Activated naive CD8-positive, alpha-beta T cell treated with anti-CD3 and anti-CD28 coated beads, Interleukin-2, amount 50 U/mL, for 16 hours (primary cell): ENCODE data around the gene LRRC71.

Experiments used
- DNase-seq: peaks from one replicate; pipeline ENCODE4 v3.0.0-alpha.2; 2020; ENCODE audit warnings: low read depth, low spot score

Gene LRRC71

DNA sequence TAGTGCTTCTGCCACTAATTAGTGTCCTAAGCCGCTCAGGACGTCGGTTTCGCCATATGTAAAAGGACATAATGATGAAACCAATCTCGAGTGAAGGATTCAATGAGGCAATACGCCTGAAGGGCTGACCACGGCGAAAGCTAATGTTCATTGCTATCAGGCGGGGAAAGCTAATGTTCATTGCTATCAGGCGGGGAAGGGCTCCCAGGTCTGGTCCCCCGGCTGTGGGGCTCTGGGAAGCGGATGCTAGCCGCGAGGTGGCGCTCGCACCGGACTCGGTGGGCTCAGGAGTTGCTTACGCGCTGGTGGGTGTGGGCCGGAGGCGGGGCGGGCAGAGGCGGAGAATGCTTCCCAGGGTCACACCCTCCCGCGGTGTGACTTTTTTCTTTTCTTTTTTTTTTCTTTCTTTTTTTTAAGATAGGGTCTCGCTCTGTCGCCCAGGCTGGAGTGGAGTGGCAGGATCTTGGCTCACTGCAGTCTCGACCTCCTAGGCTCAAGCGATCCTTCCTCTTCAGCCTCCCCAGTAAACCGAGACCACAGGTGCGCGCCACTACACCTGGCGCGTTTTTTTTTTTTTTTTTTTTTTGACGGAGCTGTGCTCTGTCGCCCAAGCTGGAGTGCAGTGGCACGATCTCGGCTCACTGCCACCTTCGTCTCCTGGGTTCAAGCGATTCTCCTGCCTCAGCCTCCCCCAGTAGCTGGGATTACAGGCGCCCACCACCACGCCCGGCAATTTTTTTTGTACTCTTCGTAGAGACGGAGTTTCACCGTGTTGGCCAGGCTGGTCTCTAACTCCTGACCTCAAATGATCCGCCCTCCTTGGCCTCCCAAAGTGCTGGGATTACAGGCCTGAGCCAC is 28.0 kb upstream of the LRRC71 start:
- peak; percentile 78 for DNase-seq

DNA sequence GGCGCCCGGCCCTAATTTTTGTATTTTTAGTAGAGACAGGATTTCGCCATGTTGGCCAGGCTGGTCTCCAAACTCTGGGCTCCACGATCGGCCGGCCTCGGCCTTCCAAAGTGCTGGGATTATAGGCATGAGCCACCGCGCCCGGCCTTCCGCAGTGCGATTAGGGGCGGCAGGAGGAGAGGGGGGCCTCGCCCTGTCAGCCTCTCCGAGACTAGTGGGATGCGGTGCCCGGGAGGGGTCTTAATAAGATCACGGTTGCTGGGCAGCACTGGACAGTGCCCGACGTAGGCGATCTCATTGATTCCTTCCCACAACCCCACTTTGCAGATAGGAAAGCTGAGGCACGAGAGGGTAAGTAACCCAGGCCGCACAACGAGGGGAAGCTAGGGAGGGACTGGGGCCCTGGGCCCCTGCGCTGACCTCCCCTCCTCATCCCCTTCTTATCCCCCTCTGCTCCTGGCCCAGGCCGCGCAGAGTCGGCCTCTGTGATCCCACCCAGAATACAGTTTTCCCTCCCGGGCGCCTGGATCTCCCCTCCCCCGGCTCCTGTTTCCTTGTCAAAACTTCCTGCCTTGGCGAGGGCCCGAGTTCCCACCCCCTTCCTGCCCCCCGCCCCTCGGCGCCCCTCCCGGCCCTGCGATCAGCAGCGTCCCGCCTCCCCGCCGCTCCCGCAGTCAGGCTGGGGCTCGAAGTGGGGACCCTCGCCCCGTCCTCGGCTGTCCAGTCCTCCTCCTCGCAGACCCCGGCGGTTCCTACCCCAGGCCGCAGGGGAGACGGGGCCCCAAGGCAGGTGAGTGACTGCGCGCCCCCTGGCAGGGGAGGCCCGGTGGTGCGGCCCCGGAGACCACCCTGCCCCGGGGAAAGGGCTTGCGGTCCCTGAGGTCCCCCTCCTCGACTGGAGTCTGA is 27.1 kb upstream of the LRRC71 start, which contains the start of gene PEAR1:
TSS of gene PEAR1 (plus strand) at position 671 of the 906 bp plus-strand sequence. CDS start 10,209 bp downstream, outside the sequence.
- DNase-seq, result no peak

DNA sequence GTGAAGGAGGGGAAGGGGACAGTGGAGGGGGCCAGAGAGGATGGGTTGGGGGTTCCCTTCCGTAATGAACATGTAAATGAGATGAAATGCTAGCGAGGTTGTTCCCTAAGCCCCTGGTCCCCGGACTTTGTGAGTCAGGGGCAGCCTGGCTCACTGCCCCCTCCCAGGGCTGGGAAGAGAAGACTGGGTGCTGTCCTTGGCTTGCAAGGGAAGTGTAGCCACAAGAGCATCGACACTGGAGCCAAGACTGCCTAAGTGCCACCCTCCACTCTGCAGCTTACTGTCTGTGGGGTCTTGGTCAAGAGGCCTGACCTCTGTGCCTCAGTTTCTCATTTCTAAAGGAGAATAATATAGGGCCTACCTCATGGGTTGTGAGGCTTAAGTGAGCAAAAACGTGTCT is 26.4 kb upstream of the LRRC71 start:
- DNase-seq, result no peak

DNA sequence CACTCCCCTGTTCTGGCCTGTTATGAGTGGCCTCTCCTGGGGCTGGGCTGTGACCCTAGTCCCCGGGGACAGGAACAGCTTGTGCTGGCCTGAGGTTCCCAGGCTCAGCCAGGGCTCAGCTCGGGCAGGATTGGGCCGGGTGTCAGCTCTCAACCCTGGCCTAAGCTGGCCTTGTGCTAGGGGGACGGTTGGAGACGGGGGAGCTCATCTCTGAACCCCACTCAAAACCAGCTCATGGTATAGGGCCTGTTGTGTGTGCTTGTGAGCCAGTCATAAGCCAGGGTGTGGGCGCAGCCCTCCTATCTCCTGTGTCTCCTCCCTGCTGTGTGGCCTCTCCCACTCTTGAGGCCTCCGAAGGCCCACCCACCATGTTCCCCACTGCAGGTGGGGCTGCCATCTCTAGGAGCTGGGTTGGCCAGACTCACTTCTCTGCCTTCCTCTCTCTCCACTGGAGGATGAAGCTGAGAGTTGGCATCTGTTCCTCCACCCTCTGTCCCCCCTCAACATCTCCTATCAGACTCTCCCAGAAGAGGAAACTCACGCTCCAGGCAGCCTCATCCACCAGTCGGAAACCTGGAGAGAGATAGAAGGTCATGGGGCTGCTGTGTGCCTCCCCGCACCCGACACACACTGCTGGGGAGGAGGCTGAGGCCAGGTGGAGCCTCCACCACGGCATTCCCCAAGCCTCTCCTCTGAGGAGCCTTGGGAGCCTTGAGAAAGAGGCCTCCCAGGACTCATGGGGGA is 25.5 kb upstream of the LRRC71 start:
- no peak for DNase-seq

DNA sequence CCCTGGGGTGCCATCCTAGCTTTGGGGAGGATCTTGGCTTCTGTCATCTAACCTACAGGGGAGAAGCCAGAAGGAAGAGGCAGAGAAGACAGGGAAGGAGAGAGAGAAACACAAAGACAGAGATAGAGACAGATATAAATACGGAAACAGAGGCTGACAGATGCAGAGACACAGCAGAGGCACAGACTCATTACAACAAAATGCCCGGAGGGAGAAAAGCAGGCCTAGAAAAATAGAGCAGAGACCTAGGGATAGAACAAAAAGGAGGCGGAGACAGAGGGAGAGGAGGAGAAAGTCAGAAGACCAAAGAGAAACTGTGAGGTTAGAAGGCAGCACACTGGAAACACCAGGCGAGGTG is 25.0 kb upstream of the LRRC71 start:
- no peak for DNase-seq

DNA sequence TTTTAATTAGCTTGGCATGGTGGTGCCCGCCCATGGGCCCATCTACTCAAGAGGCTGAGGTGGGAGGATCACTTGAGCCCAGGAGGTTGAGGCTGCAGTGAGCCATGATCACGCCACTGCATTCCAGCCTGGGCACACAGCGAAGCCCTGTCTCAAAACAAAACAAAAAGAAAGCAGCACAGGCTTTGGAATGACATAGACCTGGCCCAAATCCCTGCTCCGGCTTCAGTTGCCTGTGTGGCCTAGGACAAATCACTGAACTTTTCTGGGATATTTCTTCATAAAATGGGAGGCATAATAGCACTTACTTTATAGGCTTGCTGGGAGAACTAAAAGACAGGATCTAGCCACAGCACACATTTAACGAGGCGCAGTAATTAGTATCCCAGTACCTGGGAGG is 24.5 kb upstream of the LRRC71 start:
- no peak for DNase-seq

DNA sequence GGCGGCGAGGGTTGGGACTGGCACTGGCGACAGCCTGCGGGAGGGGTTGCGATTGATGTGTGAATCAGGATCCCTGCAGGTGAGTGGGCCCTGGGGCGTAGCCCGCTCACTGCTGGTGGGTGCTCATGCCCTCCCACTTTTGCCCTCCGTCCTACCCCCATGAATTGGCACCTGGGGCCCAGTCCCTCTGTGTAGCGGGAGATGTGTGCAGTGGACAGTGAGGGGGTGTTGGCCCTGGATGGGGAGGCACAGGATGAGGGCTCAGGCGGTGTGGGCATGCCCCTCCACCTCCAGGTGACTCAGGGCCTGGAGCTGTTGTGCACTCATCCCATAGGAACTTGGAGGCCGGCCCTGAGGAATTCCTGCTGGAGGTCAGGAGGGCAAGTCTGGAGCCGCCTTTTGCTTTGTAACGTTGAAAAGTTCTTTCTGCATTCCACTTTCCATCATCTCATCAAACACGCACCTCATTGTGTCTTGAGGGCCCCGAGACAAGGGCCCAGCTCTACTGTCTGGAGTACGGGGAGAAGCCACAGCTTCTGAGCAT is 23.9 kb upstream of the LRRC71 start:
- DNase-seq, result no peak

DNA sequence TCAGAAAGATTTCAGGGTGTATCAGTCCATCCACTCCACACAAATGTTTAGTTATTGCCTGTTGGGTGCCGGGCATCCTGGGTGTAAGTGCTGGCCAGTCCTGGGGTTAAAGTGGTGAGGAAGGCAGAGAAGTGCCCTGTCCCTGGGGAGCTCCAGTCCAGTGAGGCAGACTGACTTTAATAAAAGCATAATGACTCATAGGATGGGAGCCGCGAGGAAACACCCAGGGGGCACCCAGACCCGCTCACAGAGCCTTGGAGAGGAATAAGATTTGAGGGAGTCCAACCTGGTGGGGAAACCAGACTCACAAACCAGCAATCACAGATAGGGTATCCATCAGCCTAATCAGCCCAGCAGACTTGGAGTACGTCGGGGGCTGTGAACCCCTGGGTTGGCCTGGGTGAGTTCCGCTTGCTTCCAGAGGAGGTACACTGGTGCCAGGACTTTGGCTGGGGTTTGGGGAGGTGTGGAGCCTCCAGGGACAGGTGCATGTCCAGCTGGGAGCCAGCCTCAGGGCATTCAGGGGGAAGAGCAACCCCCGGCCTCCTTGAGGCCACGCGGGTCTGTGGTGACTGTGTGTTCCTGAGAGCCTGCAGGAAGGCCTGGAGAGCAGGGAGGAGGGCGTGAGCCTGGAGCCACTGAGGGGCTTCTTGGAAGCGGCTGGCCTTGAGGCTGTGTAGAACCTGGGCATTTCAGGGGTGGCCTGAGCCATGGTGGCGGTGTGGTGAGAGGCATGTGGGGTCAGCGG is 23.2 kb upstream of the LRRC71 start:
- DNase-seq, result no peak

DNA sequence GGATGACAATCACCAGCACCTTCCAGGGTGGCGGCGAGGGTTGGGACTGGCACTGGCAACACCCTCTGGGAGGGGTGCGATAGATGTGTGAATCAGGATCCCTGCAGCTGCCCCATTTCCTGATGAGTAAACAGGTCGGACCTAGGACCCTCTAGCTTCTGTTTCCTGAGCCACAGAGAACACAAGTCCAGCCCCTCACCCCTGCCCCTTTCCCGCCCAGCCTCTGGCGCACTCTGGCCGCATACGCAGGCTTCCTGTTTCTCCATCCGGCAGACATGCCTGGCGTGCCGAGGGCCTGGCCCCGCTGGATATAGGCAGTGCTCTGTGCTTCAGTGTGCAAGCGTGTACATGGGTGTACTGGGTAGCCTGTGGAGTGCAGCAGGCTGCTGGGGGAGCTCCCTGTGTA is 22.3 kb upstream of the LRRC71 start:
- no peak for DNase-seq

DNA sequence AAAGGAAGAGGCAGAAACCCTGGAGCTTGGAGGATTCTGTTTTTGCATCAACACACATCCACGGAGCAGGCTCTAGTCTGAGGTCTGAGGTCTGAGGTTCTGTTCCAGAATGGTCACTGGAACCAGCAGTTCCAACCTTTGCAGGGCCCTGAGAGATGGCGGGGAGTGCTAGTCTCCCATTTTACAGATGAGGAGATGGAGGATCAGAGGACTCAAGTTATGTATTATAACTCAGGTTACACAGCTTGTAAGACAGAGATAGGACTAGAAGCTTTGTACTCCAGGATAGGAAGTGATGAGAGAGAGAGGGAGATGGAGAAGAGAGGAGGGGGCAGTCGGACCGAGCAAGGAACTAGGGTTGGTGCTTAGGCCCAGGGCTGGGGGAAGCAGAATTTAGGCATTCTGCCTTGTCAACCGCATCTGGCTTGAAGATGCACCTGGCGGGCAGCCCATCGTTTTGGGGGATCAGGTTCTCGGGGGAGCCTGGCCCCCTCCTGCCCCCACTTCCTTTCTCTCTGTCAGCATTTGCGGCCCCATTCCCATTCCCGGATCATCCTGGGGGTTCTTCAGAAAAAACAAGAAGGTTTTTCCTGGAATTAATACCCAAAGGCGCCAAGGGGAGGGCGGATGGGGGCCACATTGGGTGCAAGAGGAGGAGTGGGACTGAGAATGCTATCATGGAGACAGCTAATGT is 21.3 kb upstream of the LRRC71 start:
- DNase-seq, result no peak

DNA sequence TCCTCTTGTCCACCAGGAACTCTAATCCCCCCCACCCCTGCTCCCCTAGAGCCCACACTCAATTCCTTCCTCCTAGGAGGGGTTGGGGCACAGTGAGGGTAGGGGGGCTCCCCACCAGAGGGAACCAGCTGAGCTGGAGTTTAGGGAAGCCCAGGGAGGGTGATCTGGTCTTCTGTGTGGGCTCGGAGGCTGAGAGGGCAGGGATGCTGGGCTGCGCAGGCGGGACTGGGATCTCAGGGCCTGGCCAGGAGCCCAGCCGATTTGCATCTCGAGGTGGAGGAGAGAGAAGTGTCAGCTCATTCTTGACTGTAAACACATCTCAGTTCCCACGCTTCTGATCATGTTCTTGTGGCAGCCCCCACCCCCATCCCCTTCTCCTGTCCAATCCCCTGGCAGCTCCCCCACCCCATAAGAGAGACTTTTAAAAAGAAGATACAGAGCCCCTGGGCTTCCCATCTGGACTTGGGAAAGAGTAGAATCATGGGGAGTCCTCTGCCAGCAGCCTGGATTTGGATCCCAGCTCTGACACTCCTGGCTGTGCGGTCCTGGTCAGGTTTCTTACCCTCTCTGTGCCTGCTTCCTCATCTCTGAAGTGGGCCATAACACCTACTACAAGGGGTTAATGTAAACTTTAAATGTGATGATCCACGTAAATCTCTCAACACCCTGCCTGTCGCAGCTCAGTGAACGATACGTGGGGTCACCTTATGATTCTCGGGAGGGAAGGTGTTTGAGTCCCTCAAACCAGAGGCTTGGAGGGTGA is 20.3 kb upstream of the LRRC71 start:
- no peak for DNase-seq

DNA sequence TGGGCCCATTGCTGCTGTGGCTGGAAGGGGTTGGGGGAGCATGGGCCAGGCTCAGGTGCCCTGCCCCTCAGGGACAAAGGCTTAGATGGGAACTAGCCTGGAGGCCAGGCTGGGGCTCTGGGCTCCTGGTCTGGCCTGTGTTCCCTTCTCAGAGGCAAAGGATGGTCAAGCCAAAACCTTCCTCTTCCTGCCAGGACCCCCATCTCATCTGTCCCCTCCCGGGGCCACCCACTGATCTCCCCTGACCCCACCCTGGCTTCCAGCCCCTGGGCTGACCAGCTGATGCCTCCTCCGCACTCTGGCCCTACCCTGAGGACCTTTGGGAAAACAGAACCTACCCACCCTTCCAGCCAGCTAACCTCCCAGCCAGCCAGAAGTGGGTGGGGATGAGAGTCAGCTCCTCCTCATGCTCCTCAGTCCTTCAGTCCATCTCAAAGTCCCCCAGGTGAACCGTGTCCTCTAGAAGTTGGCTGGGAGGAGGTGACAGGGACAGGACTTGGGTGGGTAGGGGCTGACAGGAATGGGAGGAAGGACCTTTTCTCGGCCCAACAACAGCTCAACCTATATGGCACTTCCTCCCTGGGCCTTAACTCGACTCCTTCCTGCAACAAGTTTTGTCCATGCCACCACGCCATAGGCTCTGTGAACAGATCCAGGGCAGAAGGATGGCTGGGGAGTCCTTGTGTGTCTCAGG is 19.4 kb upstream of the LRRC71 start:
- DNase-seq, result no peak

DNA sequence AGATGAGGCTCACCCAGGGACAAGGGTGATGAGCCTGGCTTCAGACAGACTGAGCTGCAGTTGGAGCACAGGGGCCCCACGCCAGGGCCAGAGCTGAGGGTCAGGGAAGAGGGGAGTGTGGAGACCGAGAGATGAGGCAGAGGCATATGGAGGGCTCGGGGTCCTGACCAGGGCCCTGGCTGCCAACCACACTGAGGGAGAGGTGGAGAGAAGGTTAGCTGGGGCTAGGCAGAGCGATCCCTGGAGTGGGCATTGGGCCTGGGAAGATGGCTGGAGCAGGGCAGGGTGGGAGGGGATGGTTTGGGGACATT is 18.9 kb upstream of the LRRC71 start:
- no peak for DNase-seq

DNA sequence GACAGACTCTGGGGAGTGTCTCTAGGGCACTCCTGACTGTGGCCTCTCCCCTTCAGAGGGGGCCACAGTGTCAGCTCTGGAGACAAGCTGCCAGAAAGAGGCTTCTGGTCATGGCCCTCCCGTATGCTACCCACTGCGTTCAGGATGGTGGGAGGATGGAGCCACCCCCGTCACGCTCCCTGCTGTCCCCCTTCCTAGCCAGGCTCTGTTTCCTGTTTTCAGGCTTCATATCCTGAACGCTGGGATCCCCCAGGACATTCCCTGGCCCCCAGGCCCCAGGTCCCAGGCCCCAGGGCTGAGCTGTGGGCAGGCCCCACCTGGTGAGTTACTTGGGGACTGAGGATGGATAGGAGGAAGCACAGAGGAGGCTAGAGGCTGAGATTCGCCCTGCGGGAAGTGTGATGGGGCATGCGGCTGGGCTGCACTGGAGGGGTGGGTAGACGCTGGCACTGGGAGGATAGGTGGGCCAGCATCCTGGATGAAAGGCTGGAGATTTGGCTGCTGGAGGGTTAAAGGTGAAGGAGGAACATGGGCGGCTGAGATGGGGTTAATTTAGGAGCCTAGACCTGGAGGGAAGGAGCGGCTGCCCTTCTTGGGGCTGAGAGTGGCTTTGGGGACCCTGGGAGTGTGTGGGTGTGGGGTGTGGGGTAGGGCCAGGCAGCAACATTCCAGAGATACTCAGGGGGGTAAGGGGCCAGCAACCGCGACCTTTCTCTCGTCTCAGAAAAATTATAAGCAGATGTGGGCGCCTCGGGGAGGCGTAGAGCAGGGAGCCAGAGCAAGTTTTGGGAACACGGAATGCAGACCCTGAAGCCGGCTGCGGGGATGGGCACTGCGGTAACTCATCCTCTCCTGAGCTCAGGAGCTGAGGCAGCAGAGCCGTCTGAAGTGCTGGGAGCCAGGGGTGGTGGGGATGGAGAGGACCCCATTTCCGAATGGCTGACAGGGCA is 18.2 kb upstream of the LRRC71 start:
- DNase-seq, result no peak

DNA sequence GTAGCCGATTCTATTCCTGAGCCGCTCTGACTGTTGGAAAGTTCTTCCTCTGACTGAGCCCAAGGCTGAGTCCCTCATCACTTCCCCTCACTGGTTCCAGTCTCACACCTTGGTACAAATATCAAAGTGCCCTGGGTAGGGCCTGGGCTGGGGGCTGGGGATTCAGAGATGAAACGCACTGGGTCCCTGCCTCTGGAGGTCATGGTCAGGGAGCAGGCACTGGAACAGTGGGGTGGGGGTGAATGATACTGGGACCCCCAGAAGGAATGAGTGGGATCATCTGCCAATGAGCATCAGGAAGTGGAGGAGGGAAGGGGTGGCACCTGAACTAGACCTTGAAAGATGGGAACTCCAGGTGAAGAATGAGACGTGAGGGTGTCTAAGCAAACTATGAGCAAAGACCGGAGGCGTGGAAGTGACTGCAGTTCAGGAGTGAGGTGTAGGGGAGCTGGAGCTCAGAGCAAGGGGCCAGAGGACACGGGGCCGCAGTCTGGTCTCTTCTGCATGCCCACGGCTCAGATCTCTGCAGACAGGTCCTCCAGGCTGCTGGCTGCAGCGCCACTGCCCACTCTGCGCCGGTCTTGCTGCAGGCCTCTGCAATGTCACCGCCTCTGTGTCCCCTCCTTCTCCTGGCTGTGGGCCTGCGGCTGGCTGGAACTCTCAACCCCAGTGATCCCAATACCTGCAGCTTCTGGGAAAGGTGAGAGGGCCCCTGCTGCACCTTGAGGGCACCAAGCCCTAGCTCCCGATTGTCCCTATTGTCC is 16.9 kb upstream of the LRRC71 start:
- DNase-seq, result no peak

DNA sequence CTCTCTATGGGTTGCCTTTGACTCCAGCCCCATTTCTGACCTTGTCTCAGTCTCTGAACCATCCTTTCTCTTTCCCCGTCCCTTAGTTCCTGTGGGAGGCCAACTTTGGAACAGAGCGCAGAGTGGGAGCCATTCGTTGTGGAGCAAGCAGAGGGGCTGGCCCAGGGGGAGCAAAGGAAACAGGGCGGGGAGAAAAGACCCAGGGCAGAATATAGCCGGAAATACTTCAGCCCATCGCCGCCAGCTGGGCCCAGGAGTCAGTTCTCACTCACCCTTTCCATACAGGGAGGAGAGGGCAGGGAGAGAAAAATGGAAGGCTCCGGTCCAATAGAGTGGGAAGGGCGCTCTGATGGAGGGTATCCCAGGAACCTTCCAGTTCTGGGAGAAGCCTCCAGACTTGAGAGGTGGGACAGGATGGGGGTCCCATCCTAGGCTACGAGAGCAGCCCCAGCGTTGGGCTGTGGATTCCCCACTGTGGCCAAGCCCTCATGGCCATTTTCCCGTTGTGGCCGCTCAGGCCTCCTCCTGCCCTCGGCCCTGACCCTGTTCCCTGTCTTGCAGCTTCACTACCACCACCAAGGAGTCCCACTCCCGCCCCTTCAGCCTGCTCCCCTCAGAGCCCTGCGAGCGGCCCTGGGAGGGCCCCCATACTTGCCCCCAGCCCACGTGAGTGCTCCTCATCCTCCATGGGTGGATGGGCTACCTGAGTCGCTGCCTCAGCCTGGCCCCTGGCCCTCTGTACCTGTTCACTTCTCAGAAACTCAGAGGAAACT is 16.1 kb upstream of the LRRC71 start:
- no peak for DNase-seq

DNA sequence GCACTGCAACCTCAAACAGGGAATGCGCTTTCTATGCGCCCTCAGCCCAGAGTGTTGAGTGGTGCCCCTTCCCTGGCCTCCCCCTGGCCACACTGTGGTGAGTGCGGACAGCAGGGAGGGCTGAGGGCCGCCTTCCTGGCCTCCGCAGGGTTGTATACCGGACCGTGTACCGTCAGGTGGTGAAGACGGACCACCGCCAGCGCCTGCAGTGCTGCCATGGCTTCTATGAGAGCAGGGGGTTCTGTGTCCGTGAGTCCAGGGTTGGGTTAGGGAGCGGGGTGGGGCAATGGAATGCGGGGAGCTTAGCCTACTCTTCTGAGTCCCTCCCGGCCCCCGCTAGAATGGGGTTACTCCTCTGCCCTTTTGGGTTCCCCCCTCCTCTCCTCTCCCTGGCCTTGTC is 15.3 kb upstream of the LRRC71 start:
- no peak for DNase-seq
